ENCODE measurements around the gene TRAF7. TPM values are rescaled to one million over a fixed set of nuclear protein-coding genes. Genes with fewer than 3 reads are reported as not detected.

The TRAF7 gene
- total and polyA plus RNA-seq, 2 donors: 22.3 to 23.9 TPM

GRCh38 chr16:2150418-2151187, 5.0 kb upstream of the TRAF7 start:
- no peak overlapping the region for H3K27ac ChIP-seq (ENCODE audit: low read depth in 1 of 2, low read length in 1 of 2)
- peaks cover 33 to 62% of the 10 kb centered on the region in 2 donors for H3K4me1 ChIP-seq (ENCODE audit: control insufficient read depth in 2 of 2, insufficient read depth in 2 of 2, low read length in 2 of 2)
- DNase-seq (ENCODE audit: low read depth in 6 of 9, low spot score in 9 of 9): no peak

DNA sequence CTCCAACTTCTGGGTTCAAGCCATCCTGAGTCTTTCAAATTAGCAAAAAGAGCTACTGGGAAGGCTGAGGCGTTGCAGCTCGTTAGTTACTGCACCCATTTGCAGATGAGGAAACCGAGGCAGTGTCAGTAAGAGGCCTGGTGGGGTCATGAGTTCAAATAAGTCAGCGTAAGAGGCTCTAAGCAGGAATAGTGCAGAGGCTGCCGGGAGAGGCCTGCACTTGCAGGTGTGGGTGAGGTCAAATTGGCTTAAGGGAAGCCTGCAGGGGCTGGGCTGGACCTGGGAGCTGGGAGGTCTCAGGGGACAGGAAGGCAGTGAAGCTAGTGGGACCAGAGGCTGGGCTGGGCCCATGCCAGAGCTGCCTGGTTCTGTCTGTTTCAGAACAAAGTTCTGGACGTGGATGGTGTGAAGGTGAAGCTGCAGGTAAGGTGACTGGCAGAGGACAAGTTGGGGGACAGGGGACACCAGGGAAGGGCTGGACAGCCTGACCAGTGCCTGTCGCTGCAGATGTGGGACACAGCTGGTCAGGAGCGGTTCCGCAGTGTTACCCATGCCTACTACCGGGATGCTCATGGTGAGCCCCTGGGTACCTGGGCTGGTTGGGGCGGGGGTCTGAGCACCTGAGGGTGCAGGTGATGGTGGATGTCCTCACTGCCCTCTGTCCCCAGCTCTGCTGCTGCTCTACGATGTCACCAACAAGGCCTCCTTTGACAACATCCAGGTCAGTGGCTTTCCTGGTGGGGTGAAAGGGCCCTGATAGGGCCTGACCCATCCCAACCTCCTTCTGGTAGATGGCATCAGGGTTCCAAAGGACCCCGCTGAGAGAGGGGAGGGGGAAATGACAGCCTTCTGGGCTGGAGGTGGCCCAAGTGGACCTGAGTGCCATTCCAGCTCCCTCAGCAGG, 4.1 kb upstream of the TRAF7 start:
- H3K36me3 ChIP-seq (ENCODE audit: control insufficient read depth in 2 of 2, insufficient read depth in 2 of 2, low read length in 1 of 2): peaks cover 18 to 25% of the 10 kb centered on the region in 2 donors
- H3K9me3 ChIP-seq (ENCODE audit: control insufficient read depth in 2 of 2, insufficient read depth in 1 of 2, low read length in 1 of 2): peaks cover 0 to 7% of the 10 kb centered on the region in 2 donors
- peaks cover 23 to 47% of the 10 kb centered on the region in 2 donors for H3K27me3 ChIP-seq (ENCODE audit: control insufficient read depth in 2 of 2, insufficient read depth in 1 of 2, low read length in 1 of 2)
- no peak overlapping the region for H3K27ac ChIP-seq (ENCODE audit: low read depth in 1 of 2, low read length in 1 of 2)
- H3K4me3 ChIP-seq (ENCODE audit: low read length in 2 of 2): no peak overlapping the region
- peaks cover 35 to 65% of the 10 kb centered on the region in 2 donors for H3K4me1 ChIP-seq (ENCODE audit: control insufficient read depth in 2 of 2, insufficient read depth in 2 of 2, low read length in 2 of 2)
- WGBS: 90% methylated on average over 13 of the region's 13 CpGs
- DNase-seq (ENCODE audit: low read depth in 6 of 9, low spot score in 9 of 9): no peak

More at GRCh38 chr16:2150418-2151187, 5.0 kb upstream of the TRAF7 start:
- H3K9me3 ChIP-seq (ENCODE audit: control insufficient read depth in 2 of 2, insufficient read depth in 1 of 2, low read length in 1 of 2): peaks cover 0 to 7% of the 10 kb centered on the region in 2 donors
- peaks cover 18 to 25% of the 10 kb centered on the region in 2 donors for H3K36me3 ChIP-seq (ENCODE audit: control insufficient read depth in 2 of 2, insufficient read depth in 2 of 2, low read length in 1 of 2)
- H3K4me3 ChIP-seq (ENCODE audit: low read length in 2 of 2): no peak overlapping the region
- peaks cover 23 to 49% of the 10 kb centered on the region in 2 donors for H3K27me3 ChIP-seq (ENCODE audit: control insufficient read depth in 2 of 2, insufficient read depth in 1 of 2, low read length in 1 of 2)
- 91% methylated on average over 18 of the region's 18 CpGs for WGBS

- H3K27ac ChIP-seq (ENCODE audit: low read depth in 1 of 2, low read length in 1 of 2): no peak overlapping the region
- H3K4me1 ChIP-seq (ENCODE audit: control insufficient read depth in 2 of 2, insufficient read depth in 2 of 2, low read length in 2 of 2): peaks cover 38 to 75% of the 10 kb centered on the region in 2 donors
- peaks cover 0 to 7% of the 10 kb centered on the region in 2 donors for H3K9me3 ChIP-seq (ENCODE audit: control insufficient read depth in 2 of 2, insufficient read depth in 1 of 2, low read length in 1 of 2)
- H3K27me3 ChIP-seq (ENCODE audit: control insufficient read depth in 2 of 2, insufficient read depth in 1 of 2, low read length in 1 of 2): peaks cover 13 to 33% of the 10 kb centered on the region in 2 donors
- no peak for DNase-seq (ENCODE audit: low read depth in 6 of 9, low spot score in 9 of 9)
- peaks cover 19 to 28% of the 10 kb centered on the region in 2 donors for H3K36me3 ChIP-seq (ENCODE audit: control insufficient read depth in 2 of 2, insufficient read depth in 2 of 2, low read length in 1 of 2)
- WGBS: 73% methylated on average over 25 of the region's 25 CpGs
- H3K4me3 ChIP-seq (ENCODE audit: low read length in 2 of 2): peak overlapping the region; percentile 82 to 98
These were observed 2.7 kb upstream of the TRAF7 start for GRCh38 chr16:2152695-2153506.

GRCh38 chr16:2154533-2155090, 970 bp upstream of the TRAF7 start:
- Histone ChIP-seq H3K27me3 (ENCODE audit: control insufficient read depth in 2 of 2, insufficient read depth in 1 of 2, low read length in 1 of 2) (peaks cover 2 to 17% of the 10 kb centered on the region in 2 donors), H3K4me1 (ENCODE audit: control insufficient read depth in 2 of 2, insufficient read depth in 2 of 2, low read length in 2 of 2) (peaks cover 29 to 63% of the 10 kb centered on the region in 2 donors), H3K4me3 (ENCODE audit: low read length in 2 of 2) (peak overlapping the region; percentile 82 to 98), H3K27ac (ENCODE audit: low read depth in 1 of 2, low read length in 1 of 2) (peak overlapping the region; percentile 91 to 92), H3K9me3 (ENCODE audit: control insufficient read depth in 2 of 2, insufficient read depth in 1 of 2, low read length in 1 of 2) (peaks cover 0 to 3% of the 10 kb centered on the region in 2 donors), H3K36me3 (ENCODE audit: control insufficient read depth in 2 of 2, insufficient read depth in 2 of 2, low read length in 1 of 2) (peaks cover 24 to 29% of the 10 kb centered on the region in 2 donors)
- DNase-seq (ENCODE audit: low read depth in 6 of 9, low spot score in 9 of 9): no peak
- 4% methylated on average over 23 of the region's 23 CpGs for WGBS

- peaks cover 27 to 50% of the 10 kb centered on the region in 2 donors for H3K4me1 ChIP-seq (ENCODE audit: control insufficient read depth in 2 of 2, insufficient read depth in 2 of 2, low read length in 2 of 2)
- 12% methylated on average over 47 of the region's 47 CpGs for WGBS
- peaks cover 0 to 3% of the 10 kb centered on the region in 2 donors for H3K27me3 ChIP-seq (ENCODE audit: control insufficient read depth in 2 of 2, insufficient read depth in 1 of 2, low read length in 1 of 2)
- H3K36me3 ChIP-seq (ENCODE audit: control insufficient read depth in 2 of 2, insufficient read depth in 2 of 2, low read length in 1 of 2): peaks cover 17 to 27% of the 10 kb centered on the region in 2 donors
- no peak overlapping the region for H3K27ac ChIP-seq (ENCODE audit: low read depth in 1 of 2, low read length in 1 of 2)
- peak overlapping the region; percentile 77 to 82 for H3K4me3 ChIP-seq (ENCODE audit: low read length in 2 of 2)
- DNase-seq (ENCODE audit: low read depth in 6 of 9, low spot score in 9 of 9): peak in 1 of 9 donors; percentile 36
- H3K9me3 ChIP-seq (ENCODE audit: control insufficient read depth in 2 of 2, insufficient read depth in 1 of 2, low read length in 1 of 2): peaks cover 0 to 3% of the 10 kb centered on the region in 2 donors
These were observed 631 bp downstream of the TRAF7 start for GRCh38 chr16:2155977-2156848.

GRCh38 chr16:2156849-2157224, 1.3 kb downstream of the TRAF7 start:
- peaks cover 10 to 21% of the 10 kb centered on the region in 2 donors for H3K36me3 ChIP-seq (ENCODE audit: control insufficient read depth in 2 of 2, insufficient read depth in 2 of 2, low read length in 1 of 2)
- H3K4me1 ChIP-seq (ENCODE audit: control insufficient read depth in 2 of 2, insufficient read depth in 2 of 2, low read length in 2 of 2): peaks cover 27 to 44% of the 10 kb centered on the region in 2 donors
- WGBS: 94% methylated on average over 5 of the region's 5 CpGs
- no peaks in the 10 kb centered on the region for H3K27me3 ChIP-seq (ENCODE audit: control insufficient read depth in 2 of 2, insufficient read depth in 1 of 2, low read length in 1 of 2)
- no peak overlapping the region for H3K4me3 ChIP-seq (ENCODE audit: low read length in 2 of 2)
- DNase-seq (ENCODE audit: low read depth in 6 of 9, low spot score in 9 of 9): no peak
- H3K9me3 ChIP-seq (ENCODE audit: control insufficient read depth in 2 of 2, insufficient read depth in 1 of 2, low read length in 1 of 2): peaks cover 0 to 3% of the 10 kb centered on the region in 2 donors
- H3K27ac ChIP-seq (ENCODE audit: low read depth in 1 of 2, low read length in 1 of 2): no peak overlapping the region

GRCh38 chr16:2157480-2158261, 2.1 kb downstream of the TRAF7 start:
- H3K4me1 ChIP-seq (ENCODE audit: control insufficient read depth in 2 of 2, insufficient read depth in 2 of 2, low read length in 2 of 2): peaks cover 25 to 38% of the 10 kb centered on the region in 2 donors
- H3K9me3 ChIP-seq (ENCODE audit: control insufficient read depth in 2 of 2, insufficient read depth in 1 of 2, low read length in 1 of 2): peaks cover 0 to 3% of the 10 kb centered on the region in 2 donors
- peaks cover 12 to 16% of the 10 kb centered on the region in 2 donors for H3K36me3 ChIP-seq (ENCODE audit: control insufficient read depth in 2 of 2, insufficient read depth in 2 of 2, low read length in 1 of 2)
- no peak overlapping the region for H3K4me3 ChIP-seq (ENCODE audit: low read length in 2 of 2)
- H3K27ac ChIP-seq (ENCODE audit: low read depth in 1 of 2, low read length in 1 of 2): no peak overlapping the region
- DNase-seq (ENCODE audit: low read depth in 6 of 9, low spot score in 9 of 9): no peak
- H3K27me3 ChIP-seq (ENCODE audit: control insufficient read depth in 2 of 2, insufficient read depth in 1 of 2, low read length in 1 of 2): no peaks in the 10 kb centered on the region
- 98% methylated on average over 27 of the region's 27 CpGs for WGBS

All from thymus (tissue), 11 donors.